NCI-H2171 (cell line): ENCODE data around the gene SIGLEC14.

Source experiments
- DNase-seq: peaks from one replicate; lab custom pipeline; 2025; lab: John Stamatoyannopoulos, UW

SIGLEC14 gene

GRCh38 chr19:51621178-51621577, 25.4 kb downstream of the SIGLEC14 start:
- no peak for DNase-seq

DNA sequence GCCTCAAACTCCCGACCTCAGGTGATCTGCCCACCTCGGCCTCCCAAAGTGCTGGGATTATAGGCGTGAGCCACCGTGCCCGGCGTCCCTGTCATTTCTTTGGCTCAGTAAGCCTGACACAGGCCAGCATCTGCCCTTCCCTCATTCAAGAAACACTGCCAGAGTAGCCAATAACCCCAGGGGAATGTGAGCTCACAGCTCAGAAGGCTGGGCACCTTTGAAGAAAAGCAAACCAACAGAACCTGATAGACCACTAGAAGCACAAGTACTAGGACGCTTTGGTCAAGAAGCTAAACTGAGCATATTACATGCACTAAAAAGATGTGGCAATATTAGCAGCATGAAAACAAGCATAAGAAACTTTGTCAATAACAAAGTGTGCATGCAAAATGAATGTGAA, 30.6 kb downstream of the SIGLEC14 start:
- no peak for DNase-seq

DNA sequence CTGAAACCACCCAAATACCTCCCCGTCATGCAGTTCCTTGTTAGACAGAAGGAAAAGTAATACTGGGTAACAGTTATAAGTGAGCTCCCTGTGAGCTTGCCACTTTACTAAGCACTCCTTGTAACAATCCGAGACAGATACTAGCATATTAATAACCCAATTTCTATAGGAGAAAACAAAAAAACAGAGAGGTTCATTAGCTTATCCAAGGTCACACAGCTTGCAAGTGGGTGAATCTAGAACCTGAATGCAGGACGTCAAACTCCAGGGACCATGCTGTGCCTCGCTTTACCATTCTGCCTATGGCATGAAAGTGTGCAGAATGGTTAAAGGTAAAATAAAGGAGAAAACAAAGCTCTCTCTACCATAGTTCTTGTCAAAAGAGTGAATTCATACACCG, 31.8 kb downstream of the SIGLEC14 start:
- no peak for DNase-seq

- no peak for DNase-seq
Measured at GRCh38 chr19:51610576-51610975, 36.0 kb downstream of the SIGLEC14 start.

DNA sequence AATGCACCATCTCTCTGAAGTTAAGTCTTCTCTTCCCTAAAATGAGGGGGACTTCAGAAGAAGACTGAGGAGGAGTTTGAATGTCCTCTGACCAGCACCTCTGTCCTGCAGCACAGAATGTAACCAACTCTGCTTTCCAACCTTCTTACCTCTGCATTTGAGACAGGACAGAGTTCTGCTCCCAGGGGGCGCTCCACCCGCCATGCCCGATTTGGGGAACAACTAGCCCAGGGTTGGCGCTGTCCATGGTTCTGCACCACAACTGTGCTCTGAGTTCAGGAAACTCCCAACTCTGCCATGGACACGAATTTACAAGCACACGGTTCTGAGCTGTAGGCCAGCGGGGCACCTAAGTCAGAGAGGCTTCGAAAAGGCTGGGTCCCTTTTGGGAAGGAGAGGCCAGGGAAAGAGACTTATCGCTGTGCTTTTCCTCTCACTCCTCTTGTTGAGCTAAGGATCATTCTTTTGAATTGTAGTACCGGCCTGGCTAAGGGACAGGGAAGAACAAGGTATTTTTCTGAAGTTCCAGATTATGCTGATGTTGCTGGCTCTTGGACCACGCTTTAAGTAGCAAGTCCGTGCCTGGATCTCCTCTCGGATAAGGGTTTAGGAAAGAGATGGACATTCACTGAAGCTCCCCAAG, 38.6 kb downstream of the SIGLEC14 start:
- no peak for DNase-seq

- no peak for DNase-seq
Measured at GRCh38 chr19:51607077-51607476, 39.5 kb downstream of the SIGLEC14 start.

GRCh38 chr19:51602189-51602854, 44.3 kb downstream of the SIGLEC14 start:
- no peak for DNase-seq

DNA sequence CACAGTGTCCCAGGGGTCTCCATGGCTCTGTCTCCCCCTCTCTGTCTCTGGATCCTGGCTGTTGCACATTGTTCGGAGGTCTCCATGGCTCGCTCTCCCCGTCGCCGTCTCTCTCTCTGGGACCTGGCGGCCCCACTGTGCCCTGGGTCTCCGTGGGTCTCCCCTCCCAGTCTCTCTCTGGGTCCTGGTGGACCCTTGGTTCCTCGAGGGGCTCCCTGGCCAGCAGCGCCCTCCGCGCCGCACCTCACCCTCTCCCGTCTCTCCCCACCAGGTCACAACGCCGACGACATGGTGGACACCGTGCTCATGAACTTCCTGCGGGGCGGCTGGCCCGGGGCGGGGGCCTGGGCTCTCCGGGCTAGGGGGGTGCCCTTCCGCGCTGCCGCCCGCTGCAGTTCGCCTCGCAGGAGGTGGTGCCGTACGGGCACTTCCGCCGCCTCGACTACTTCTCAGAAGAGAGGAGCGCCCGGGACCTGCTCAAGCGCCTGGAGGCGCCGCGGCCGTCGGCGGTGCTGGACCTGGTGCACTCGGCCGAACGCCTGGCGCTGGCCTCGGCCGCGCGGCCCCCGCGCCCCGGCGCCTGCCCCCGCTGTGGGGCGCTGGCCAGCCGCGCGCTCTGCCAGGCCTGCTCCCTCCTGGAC, 45.6 kb downstream of the SIGLEC14 start:
- DNase-seq, result no peak

- DNase-seq, result no peak
Measured at GRCh38 chr19:51599084-51599483, 47.5 kb downstream of the SIGLEC14 start.

GRCh38 chr19:51598159-51598915, 48.3 kb downstream of the SIGLEC14 start:
- no peak for DNase-seq

- DNase-seq, result no peak
Measured at GRCh38 chr19:51595190-51596175, 51.1 kb downstream of the SIGLEC14 start.

- peak; percentile 31 for DNase-seq
Measured at GRCh38 chr19:51594774-51595109, 51.9 kb downstream of the SIGLEC14 start.

GRCh38 chr19:51593969-51594773, 52.5 kb downstream of the SIGLEC14 start:
- peak; percentile 94 for DNase-seq

DNA sequence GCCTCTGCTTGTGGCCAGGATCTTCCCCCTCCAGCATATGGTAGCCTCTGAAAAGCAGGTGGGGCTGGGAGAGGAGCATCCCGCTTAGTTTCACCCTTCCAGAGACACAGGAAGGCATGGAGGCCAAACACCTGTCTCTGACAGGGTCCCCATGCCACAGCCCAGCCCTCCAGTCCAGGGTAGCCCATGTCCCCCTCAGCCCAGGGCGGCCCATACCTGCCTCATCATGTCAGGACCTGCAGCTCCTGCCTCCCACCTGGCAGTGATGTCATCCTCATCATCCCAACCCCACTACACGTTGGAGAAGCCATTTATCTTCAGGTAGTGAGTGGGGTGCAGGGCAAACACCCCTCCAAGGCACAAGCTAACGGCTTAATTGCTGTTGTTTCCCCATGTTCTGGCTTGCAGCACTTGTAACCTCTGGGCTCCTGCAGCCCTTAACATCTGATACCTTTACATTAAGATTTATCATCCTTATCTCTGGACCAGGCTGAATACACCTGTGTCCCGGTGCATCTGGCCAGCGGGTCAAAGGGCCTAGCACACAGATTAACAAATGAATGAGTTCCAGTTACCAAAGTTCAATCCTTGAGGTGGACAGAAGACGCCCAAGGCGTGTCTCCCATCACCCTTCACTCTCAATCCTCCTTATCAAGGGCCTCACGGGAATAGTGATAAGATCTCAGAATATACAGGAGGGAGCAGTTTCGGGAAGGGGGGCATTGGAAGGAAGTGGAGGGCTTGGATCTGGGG, 53.3 kb downstream of the SIGLEC14 start:
- no peak for DNase-seq
